Measurements from ENCODE around the gene CCHCR1. TPM values are rescaled to one million over a fixed set of nuclear protein-coding genes. Genes with fewer than 3 reads are reported as not detected.
"Not testable (repeated sequence)": the region's sequence is repeated elsewhere in the genome, so short reads cannot be mapped to it uniquely, and the experiment has no call there.

Gene CCHCR1
- total RNA-seq, 1 donor from 2014 or later = 14.5 TPM

GRCh38 chr6:31170600-31170881 is 12.9 kb upstream of the CCHCR1 start, which contains the start of gene POU5F1:
TSS of gene POU5F1 (minus strand) at chr6:31170682. CDS start at chr6:31170620, 62 bp downstream.
- DNase-seq (ENCODE audit: low read depth) = no peak
- Histone ChIP-seq H3K27me3 (ENCODE audit: control insufficient read depth, insufficient read depth, low read length) (no peaks in the 10 kb centered on the region), H3K36me3 (ENCODE audit: control insufficient read depth, insufficient read depth, low read length) (peaks cover under 1% of the 10 kb centered on the region), H3K4me3 (ENCODE audit: low read depth, low read length) (no peak within 1 kb of the TSS)
- no peak for FAIRE-seq
- no peak for TF ChIP-seq CTCF (IDR thresholded peaks at IDR 0.05; ENCODE audit: insufficient read depth, low read length, severe bottlenecking)

GRCh38 chr6:31169858-31170599 is 12.4 kb upstream of the CCHCR1 start:
- not testable (repeated sequence) for H3K27me3 ChIP-seq (ENCODE audit: control insufficient read depth, insufficient read depth, low read length); H3K4me3 ChIP-seq (ENCODE audit: low read depth, low read length); H3K36me3 ChIP-seq (ENCODE audit: control insufficient read depth, insufficient read depth, low read length); FAIRE-seq; DNase-seq (ENCODE audit: low read depth)

GRCh38 chr6:31169123-31169857 is 11.7 kb upstream of the CCHCR1 start:
- H3K4me3 ChIP-seq (ENCODE audit: low read depth, low read length) = no peak overlapping the region
- peaks cover 1% of the 10 kb centered on the region for H3K36me3 ChIP-seq (ENCODE audit: control insufficient read depth, insufficient read depth, low read length)
- no peak for FAIRE-seq
- no peak for TF ChIP-seq CTCF (IDR thresholded peaks at IDR 0.05; ENCODE audit: insufficient read depth, low read length, severe bottlenecking)
- no peak for DNase-seq (ENCODE audit: low read depth)
- no peaks in the 10 kb centered on the region for H3K27me3 ChIP-seq (ENCODE audit: control insufficient read depth, insufficient read depth, low read length)

GRCh38 chr6:31168606-31169005 is 11.0 kb upstream of the CCHCR1 start:
- no peak for DNase-seq (ENCODE audit: low read depth)
- FAIRE-seq = no peak
- peaks cover 1% of the 10 kb centered on the region for H3K36me3 ChIP-seq (ENCODE audit: control insufficient read depth, insufficient read depth, low read length)
- TF ChIP-seq CTCF (IDR thresholded peaks at IDR 0.05; ENCODE audit: insufficient read depth, low read length, severe bottlenecking) = no peak
- no peaks in the 10 kb centered on the region for H3K27me3 ChIP-seq (ENCODE audit: control insufficient read depth, insufficient read depth, low read length)
- no peak overlapping the region for H3K4me3 ChIP-seq (ENCODE audit: low read depth, low read length)

- Histone ChIP-seq H3K27me3 (ENCODE audit: control insufficient read depth, insufficient read depth, low read length) (no peaks in the 10 kb centered on the region), H3K36me3 (ENCODE audit: control insufficient read depth, insufficient read depth, low read length) (peaks cover 1% of the 10 kb centered on the region), H3K4me3 (ENCODE audit: low read depth, low read length) (no peak overlapping the region)
- FAIRE-seq = no peak
- TF ChIP-seq CTCF (IDR thresholded peaks at IDR 0.05; ENCODE audit: insufficient read depth, low read length, severe bottlenecking) = no peak
- no peak for DNase-seq (ENCODE audit: low read depth)
Measured at GRCh38 chr6:31165986-31166385, 8.4 kb upstream of the CCHCR1 start.

GRCh38 chr6:31165064-31165832 is 7.6 kb upstream of the CCHCR1 start:
- not testable (repeated sequence) for H3K4me3 ChIP-seq (ENCODE audit: low read depth, low read length); FAIRE-seq; H3K27me3 ChIP-seq (ENCODE audit: control insufficient read depth, insufficient read depth, low read length); DNase-seq (ENCODE audit: low read depth); H3K36me3 ChIP-seq (ENCODE audit: control insufficient read depth, insufficient read depth, low read length)

- not testable (repeated sequence) for H3K27me3 ChIP-seq (ENCODE audit: control insufficient read depth, insufficient read depth, low read length); FAIRE-seq; H3K4me3 ChIP-seq (ENCODE audit: low read depth, low read length); H3K36me3 ChIP-seq (ENCODE audit: control insufficient read depth, insufficient read depth, low read length); DNase-seq (ENCODE audit: low read depth)
Measured at GRCh38 chr6:31164475-31165063, 7.0 kb upstream of the CCHCR1 start.

Measured in bronchial epithelial cell (primary cell).